IMR-90 (cell line): ENCODE results near the gene AKT3. TPM values are rescaled to one million over a fixed set of nuclear protein-coding genes. Genes with fewer than 3 reads are reported as not detected.

Experiments
- ATAC-seq: fragments of 200-7000 bp; cut with Tn5 transposase; 2 replicates; pipeline ENCODE4 v1.9.1; 2020; ENCODE audit warnings: low read depth, mild to moderate bottlenecking, moderate library complexity
- BruUV-seq: library from RNA; stranded (reverse); fragments of 400-500 nt; replicated peaks from 2 replicates; lab custom pipeline; 2021; lab: Mats Ljungman, UMichigan
- CTCF ChIA-PET: fragments of 300-600 bp; formaldehyde crosslinking; extraction: SDS; loops from one replicate; lab custom pipeline; 2021; ENCODE audit warnings: antibody characterized with exemption; lab: Yijun Ruan, JAX
- POLR2A ChIA-PET: fragments of 300-600 bp; sonication (Branson Sonifier 250); formaldehyde crosslinking; loops from one replicate; lab custom pipeline; 2022; ENCODE audit warnings: antibody characterized with exemption; ENCODE audit not compliant: unreplicated experiment; lab: Charles Lee
- DNase-seq: peaks from one replicate; pipeline ENCODE4 v3.0.0; 2013
- H2AFZ ChIP-seq: replicated peaks from 2 replicates; pipeline ENCODE3; 2013; ENCODE audit warnings: low read length, mild to moderate bottlenecking; ENCODE audit not compliant: poor library complexity
- H2AK5ac ChIP-seq: 2 replicates; pipeline ENCODE4 v1.6.1; 2013; ENCODE audit warnings: low read depth, low read length, inconsistent platforms
- H2AK9ac ChIP-seq: replicated peaks from 2 replicates; pipeline ENCODE3; 2013; ENCODE audit warnings: mild to moderate bottlenecking, low read depth, low read length, moderate library complexity; ENCODE audit not compliant: poor library complexity
- H2BK120ac ChIP-seq: 2 replicates; pipeline ENCODE4 v1.6.1; 2013; ENCODE audit warnings: low read depth, low read length, inconsistent platforms
- H2BK15ac ChIP-seq: 3 replicates; pipeline ENCODE4 v1.6.1; 2013; ENCODE audit warnings: low read depth, low read length, inconsistent platforms
- H2BK20ac ChIP-seq: 2 replicates; pipeline ENCODE4 v1.6.1; 2013; ENCODE audit warnings: low read depth, mild to moderate bottlenecking, inconsistent platforms, low read length, moderate library complexity
- H2BK5ac ChIP-seq: 2 replicates; pipeline ENCODE4 v1.6.1; 2013; ENCODE audit warnings: mild to moderate bottlenecking, low read depth, low read length, inconsistent platforms; ENCODE audit not compliant: poor library complexity, severe bottlenecking
- H3K14ac ChIP-seq: replicated peaks from 2 replicates; pipeline ENCODE4 v1.6.1; 2013; ENCODE audit warnings: low read depth, low read length, inconsistent platforms
- H3K18ac ChIP-seq: 2 replicates; pipeline ENCODE4 v1.6.1; 2013; ENCODE audit warnings: low read depth, low read length, control low read depth
- H3K23ac ChIP-seq: 2 replicates; pipeline ENCODE4 v1.6.1; 2013; ENCODE audit warnings: low read depth, low read length, inconsistent platforms
- H3K27ac ChIP-seq: 2 replicates; pipeline ENCODE4 v1.5.1; 2013; ENCODE audit warnings: mild to moderate bottlenecking, control low read depth, low read length; ENCODE audit not compliant: insufficient read depth
- H3K27me3 ChIP-seq: 2 replicates; pipeline ENCODE4 v1.6.1; 2013; ENCODE audit warnings: low read length; ENCODE audit not compliant: control insufficient read depth, insufficient read depth
- H3K36me3 ChIP-seq: 2 replicates; pipeline ENCODE4 v1.6.1; 2013; ENCODE audit warnings: low read length, mixed read lengths; ENCODE audit not compliant: control insufficient read depth, insufficient read depth
- H3K4ac ChIP-seq: 2 replicates; pipeline ENCODE4 v1.6.1; 2013; ENCODE audit warnings: low read depth, low read length, inconsistent platforms
- H3K4me1 ChIP-seq: 2 replicates; pipeline ENCODE4 v1.6.1; 2013; ENCODE audit warnings: low read length, mixed read lengths; ENCODE audit not compliant: control insufficient read depth, insufficient read depth
- H3K4me2 ChIP-seq: 2 replicates; pipeline ENCODE4 v1.6.1; 2013; ENCODE audit warnings: low read depth, mild to moderate bottlenecking, control low read depth, low read length, moderate library complexity
- H3K4me3 ChIP-seq: 2 replicates; pipeline ENCODE4 v1.5.1; 2013; ENCODE audit warnings: low read depth, mild to moderate bottlenecking, control low read depth, low read length, moderate library complexity; ENCODE audit not compliant: insufficient read depth
- H3K56ac ChIP-seq: 2 replicates; pipeline ENCODE4 v1.6.1; 2013; ENCODE audit warnings: low read length, inconsistent platforms; ENCODE audit not compliant: insufficient read depth; ENCODE audit errors: extremely low read depth
- H3K79me1 ChIP-seq, 2 experiments: 2 replicates each; pipeline ENCODE4 v1.6.1; 2013; ENCODE audit warnings: low read length in 2 of 2, inconsistent platforms in 1 of 2, low read depth in 1 of 2
- H3K9ac ChIP-seq: 2 replicates; pipeline ENCODE4 v1.6.1; 2013; ENCODE audit warnings: low read depth, low read length, control low read depth
- H3K9me1 ChIP-seq: 2 replicates; pipeline ENCODE4 v1.6.1; 2013; ENCODE audit warnings: low read length, inconsistent platforms; ENCODE audit not compliant: insufficient read depth
- H3K9me3 ChIP-seq: 2 replicates; pipeline ENCODE4 v1.6.1; 2013; ENCODE audit warnings: low read length; ENCODE audit not compliant: control insufficient read depth, insufficient read depth
- H4K20me1 ChIP-seq: 2 replicates; pipeline ENCODE4 v1.6.1; 2013; ENCODE audit warnings: low read length, inconsistent platforms; ENCODE audit not compliant: insufficient read depth
- H4K5ac ChIP-seq: 2 replicates; pipeline ENCODE4 v1.6.1; 2013; ENCODE audit warnings: mild to moderate bottlenecking, low read depth, low read length, control low read depth
- H4K8ac ChIP-seq, 2 experiments: 2 replicates each; pipeline ENCODE4 v1.6.1; 2013; ENCODE audit warnings: low read depth in 2 of 2, low read length in 2 of 2, control low read depth in 1 of 2, inconsistent platforms in 1 of 2
- H4K91ac ChIP-seq: 2 replicates; pipeline ENCODE4 v1.6.1; 2013; ENCODE audit warnings: low read depth, low read length, inconsistent platforms; ENCODE audit not compliant: insufficient read depth
- BHLHE40 ChIP-seq: fragments of 150-350 bp; IDR thresholded peaks from 2 replicates; pipeline ENCODE4 v1.6.1; 2016; ENCODE audit warnings: mild to moderate bottlenecking, low read depth, low read length
- CEBPB ChIP-seq: IDR thresholded peaks from 2 replicates; pipeline ENCODE4 v1.6.1; 2012; ENCODE audit warnings: low read depth, low read length, improper control_type of control experiment
- CHD1 ChIP-seq: IDR thresholded peaks from 2 replicates; pipeline ENCODE4 v1.6.1; 2012; ENCODE audit warnings: low read depth, low read length, improper control_type of control experiment
- CTCF ChIP-seq: conservative IDR thresholded peaks from 2 replicates; pipeline ENCODE4 v1.5.1; 2012; ENCODE audit warnings: mild to moderate bottlenecking, low read depth, low read length, improper control_type of control experiment
- FOS ChIP-seq: fragments of 150-350 bp; IDR thresholded peaks from 2 replicates; pipeline ENCODE4 v1.6.1; 2016; ENCODE audit warnings: low read depth, low read length
- MAFK ChIP-seq: IDR thresholded peaks from 2 replicates; pipeline ENCODE4 v1.6.1; 2012; ENCODE audit warnings: low read depth, low read length, improper control_type of control experiment
- MAZ ChIP-seq: IDR thresholded peaks from 2 replicates; pipeline ENCODE4 v1.6.1; 2012; ENCODE audit warnings: low read depth, mild to moderate bottlenecking, low read length, improper control_type of control experiment, moderate library complexity, borderline replicate concordance
- MXI1 ChIP-seq: IDR thresholded peaks from 2 replicates; pipeline ENCODE4 v1.6.1; 2012; ENCODE audit warnings: low read depth, mild to moderate bottlenecking, low read length, moderate library complexity, borderline replicate concordance
- NFE2L2 ChIP-seq: fragments of 150-350 bp; IDR thresholded peaks from 2 replicates; pipeline ENCODE4 v1.6.1; 2016; ENCODE audit warnings: low read depth, mild to moderate bottlenecking, low read length
- POLR2A ChIP-seq: IDR thresholded peaks from 2 replicates; pipeline ENCODE4 v1.6.1; 2012; ENCODE audit warnings: mild to moderate bottlenecking, low read depth, low read length
- RAD21 ChIP-seq: IDR thresholded peaks from 2 replicates; pipeline ENCODE4 v1.6.1; 2012; ENCODE audit warnings: low read length, improper control_type of control experiment
- RCOR1 ChIP-seq: IDR thresholded peaks from 2 replicates; pipeline ENCODE4 v1.6.1; 2012; ENCODE audit warnings: mild to moderate bottlenecking, low read length, improper control_type of control experiment; ENCODE audit not compliant: insufficient replicate concordance
- RFX5 ChIP-seq: IDR thresholded peaks from 2 replicates; pipeline ENCODE4 v1.8.0; 2012; ENCODE audit warnings: low read depth, mild to moderate bottlenecking, low read length, moderate library complexity
- SMC3 ChIP-seq: fragments of 150-350 bp; IDR thresholded peaks from 2 replicates; pipeline ENCODE4 v1.6.1; 2016; ENCODE audit warnings: low read depth, mild to moderate bottlenecking, antibody characterized with exemption, low read length, moderate library complexity
- WGBS, 2 experiments: methylation state at CpG; one replicate each; pipeline versions ENCODE4 v1.1.5 to v1.1.7; 2013; ENCODE audit warnings: missing lambda C conversion rate in 2 of 2; ENCODE audit not compliant: insufficient read length in 1 of 2; ENCODE audit errors: extremely low coverage in 2 of 2; 5-methylcytosine and 5-hydroxymethylcytosine counted together
- dilution Hi-C: fragments of 300-500 bp; cut with HindIII; formaldehyde crosslinking; loops from one replicate; pipeline ENCODE4 v1.14.3; 2018; ENCODE audit warnings: low sequenced_read_pairs; ENCODE audit not compliant: unreplicated experiment
- in situ Hi-C: fragments of 300-500 bp; cut with MboI; formaldehyde crosslinking; loops from 3 replicates; pipeline ENCODE4 v1.14.3; 2019; ENCODE audit warnings: low sequenced_read_pairs, inconsistent platforms, mixed read lengths
- intact Hi-C: fragments of 100-400 bp; cut with micrococcal nuclease; formaldehyde crosslinking; loops from 2 replicates; pipeline ENCODE4 v1.10.0; 2022
- polyA plus RNA-seq, 3 experiments: library from polyadenylated mRNA; depleted of rRNA; stranded (reverse); fragments of >200 nt; gene quantifications; 2 replicates each; pipeline ENCODE4 v1.2.3, GENCODE V29; 2012; ENCODE audit warnings: low replicate concordance in 1 of 3
- total RNA-seq: library from RNA; depleted of rRNA; stranded (reverse); fragments of >200 nt; gene quantifications from 2 replicates; pipeline ENCODE4 v1.2.3, GENCODE V29; 2012
- TF ChIP-seq, protein P1 (sequence below): fragments of 150-350 bp; IDR thresholded peaks from 2 replicates; pipeline ENCODE4 v1.6.1; 2016; ENCODE audit warnings: low read depth, mild to moderate bottlenecking, low read length, moderate library complexity, borderline replicate concordance
- TF ChIP-seq, protein P2 (sequence below): fragments of 150-350 bp; IDR thresholded peaks from 2 replicates; pipeline ENCODE4 v1.6.1; 2017; ENCODE audit warnings: mild to moderate bottlenecking, antibody characterized with exemption, low read length, low read depth

Gene AKT3
- total and polyA plus RNA-seq, 2 of the 4 experiments (the other 2 are of a cell fraction), result 15.2 to 19.4 TPM

- Histone ChIP-seq H2AK9ac (no peak overlapping the region), H2BK5ac (no peak overlapping the region), H3K36me3 (no peaks in the 10 kb centered on the region), H3K4me1 (no peaks in the 10 kb centered on the region), H3K18ac (no peak overlapping the region), H3K27me3 (no peaks in the 10 kb centered on the region), H4K91ac (no peak overlapping the region), H3K56ac (no peak overlapping the region), H2BK15ac (no peak overlapping the region), H2AK5ac (no peak overlapping the region), H3K4me3 (no peak overlapping the region), H3K14ac (no peak overlapping the region), H3K23ac (no peak overlapping the region), H3K9me3 (peaks cover 5% of the 10 kb centered on the region; the same call in 1 of the 2 replicates), H4K5ac (no peak overlapping the region), H2AFZ (no peak overlapping the region), H3K4ac (no peak overlapping the region), H4K8ac (no peak overlapping the region), H3K4me2 (no peak overlapping the region), H3K79me1 (peaks cover 8 to 10% of the 10 kb centered on the region in 2 experiments; a peak in 3 of 4 replicates), H2BK20ac (no peak overlapping the region), H2BK120ac (no peak overlapping the region), H3K27ac (no peak overlapping the region), H4K20me1 (no peaks in the 10 kb centered on the region), H3K9me1 (no peaks in the 10 kb centered on the region), H3K9ac (no peak overlapping the region)
- no CpG with 5 or more reads among the region's 12 CpGs for WGBS, 2 experiments
- no peak for ATAC-seq
- in situ Hi-C loops (no loop called here), intact Hi-C loops (no loop called here), dilution Hi-C loops (no loop called here)
- BruUV-seq, result no TSS peak
- no peak for DNase-seq
- ChIA-PET CTCF (no interaction called here), POLR2A (no interaction called here)
- TF ChIP-seq CEBPB (no peak), MAFK (no peak), RAD21 (no peak), POLR2A (no peak), CHD1 (no peak), MXI1 (no peak), CTCF (no peak), RFX5 (no peak), SMC3 (no peak), MAZ (no peak), RCOR1 (no peak), FOS (no peak), NFE2L2 (no peak), BHLHE40 (no peak)
- TF ChIP-seq, protein P1, sequence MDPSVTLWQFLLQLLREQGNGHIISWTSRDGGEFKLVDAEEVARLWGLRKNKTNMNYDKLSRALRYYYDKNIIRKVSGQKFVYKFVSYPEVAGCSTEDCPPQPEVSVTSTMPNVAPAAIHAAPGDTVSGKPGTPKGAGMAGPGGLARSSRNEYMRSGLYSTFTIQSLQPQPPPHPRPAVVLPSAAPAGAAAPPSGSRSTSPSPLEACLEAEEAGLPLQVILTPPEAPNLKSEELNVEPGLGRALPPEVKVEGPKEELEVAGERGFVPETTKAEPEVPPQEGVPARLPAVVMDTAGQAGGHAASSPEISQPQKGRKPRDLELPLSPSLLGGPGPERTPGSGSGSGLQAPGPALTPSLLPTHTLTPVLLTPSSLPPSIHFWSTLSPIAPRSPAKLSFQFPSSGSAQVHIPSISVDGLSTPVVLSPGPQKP, result no peak
- TF ChIP-seq, protein P2, sequence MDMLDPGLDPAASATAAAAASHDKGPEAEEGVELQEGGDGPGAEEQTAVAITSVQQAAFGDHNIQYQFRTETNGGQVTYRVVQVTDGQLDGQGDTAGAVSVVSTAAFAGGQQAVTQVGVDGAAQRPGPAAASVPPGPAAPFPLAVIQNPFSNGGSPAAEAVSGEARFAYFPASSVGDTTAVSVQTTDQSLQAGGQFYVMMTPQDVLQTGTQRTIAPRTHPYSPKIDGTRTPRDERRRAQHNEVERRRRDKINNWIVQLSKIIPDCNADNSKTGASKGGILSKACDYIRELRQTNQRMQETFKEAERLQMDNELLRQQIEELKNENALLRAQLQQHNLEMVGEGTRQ, result no peak
Observed at GRCh38 chr1:243587285-243587684, 262.8 kb downstream of the AKT3 start.
